Mesenchymal stem cell (in vitro differentiated cells and primary cell): ENCODE results near the gene DPEP2NB.

Experiments used
- DNase-seq: peaks from one replicate; pipeline ENCODE4 v3.0.0-alpha.2; 2013
- H2AFZ ChIP-seq: one replicate; pipeline ENCODE4 v1.6.1; 2013; ENCODE audit warnings: low read depth, mild to moderate bottlenecking, control low read depth, inconsistent platforms, low read length, moderate library complexity
- H2AK5ac ChIP-seq: 2 replicates; pipeline ENCODE4 v1.6.1; 2013; ENCODE audit warnings: low read length, moderate library complexity, mild to moderate bottlenecking, inconsistent platforms; ENCODE audit not compliant: severe bottlenecking
- H2BK120ac ChIP-seq: one replicate; pipeline ENCODE4 v1.6.1; 2013; ENCODE audit warnings: low read depth, mild to moderate bottlenecking, inconsistent platforms, low read length, moderate library complexity
- H2BK12ac ChIP-seq, 2 experiments: one replicate each; pipeline ENCODE4 v1.6.1; 2013; ENCODE audit warnings: inconsistent platforms in 2 of 2, low read length in 2 of 2, mild to moderate bottlenecking in 2 of 2, moderate library complexity in 2 of 2, control low read depth in 1 of 2
- H2BK15ac ChIP-seq: one replicate; pipeline ENCODE4 v1.6.1; 2013; ENCODE audit warnings: mild to moderate bottlenecking, low read depth, inconsistent platforms; ENCODE audit not compliant: poor library complexity, severe bottlenecking
- H2BK5ac ChIP-seq: 2 replicates; pipeline ENCODE4 v1.6.1; 2013; ENCODE audit warnings: low read depth, mild to moderate bottlenecking, low read length, control low read depth, inconsistent platforms; ENCODE audit not compliant: poor library complexity, severe bottlenecking
- H3K14ac ChIP-seq, 2 experiments: one replicate each; pipeline ENCODE4 v1.6.1; 2013; ENCODE audit warnings: inconsistent platforms in 2 of 2, low read length in 2 of 2, control low read depth in 1 of 2, mild to moderate bottlenecking in 1 of 2, moderate library complexity in 1 of 2
- H3K18ac ChIP-seq, 2 experiments: one replicate each; pipeline ENCODE4 v1.6.1; 2013; ENCODE audit warnings: inconsistent platforms in 2 of 2, low read length in 2 of 2, control low read depth in 1 of 2, low read depth in 1 of 2, mild to moderate bottlenecking in 1 of 2
- H3K23ac ChIP-seq, 2 experiments: one replicate each; pipeline ENCODE4 v1.6.1; 2013; ENCODE audit warnings: inconsistent platforms in 2 of 2, low read length in 2 of 2, mild to moderate bottlenecking in 2 of 2, moderate library complexity in 2 of 2, control low read depth in 1 of 2
- H3K27ac ChIP-seq: 2 replicates; pipeline ENCODE4 v1.5.1; 2013; ENCODE audit warnings: mild to moderate bottlenecking, moderate library complexity, low read length, control low read depth, inconsistent platforms; ENCODE audit not compliant: poor library complexity, severe bottlenecking
- H3K27me3 ChIP-seq, 2 experiments: 2 replicates each; pipeline versions ENCODE4 v1.6.1 to v1.7.0; 2013; ENCODE audit warnings: low read length in 2 of 2, mild to moderate bottlenecking in 2 of 2, moderate library complexity in 2 of 2, control low read depth in 1 of 2, inconsistent platforms in 1 of 2; ENCODE audit not compliant: control insufficient read depth in 1 of 2, insufficient read depth in 1 of 2
- H3K36me3 ChIP-seq, 2 experiments: 2 replicates each; pipeline versions ENCODE4 v1.6.1 to v1.7.0; 2013; ENCODE audit warnings: low read length in 2 of 2, control low read depth in 1 of 2, inconsistent platforms in 1 of 2, low read depth in 1 of 2, mild to moderate bottlenecking in 1 of 2; ENCODE audit not compliant: insufficient read depth in 2 of 2, control insufficient read depth in 1 of 2
- H3K4ac ChIP-seq, 2 experiments: one replicate each; pipeline ENCODE4 v1.6.1; 2013; ENCODE audit warnings: inconsistent platforms in 2 of 2, low read length in 2 of 2, mild to moderate bottlenecking in 2 of 2, moderate library complexity in 2 of 2, control low read depth in 1 of 2, low read depth in 1 of 2
- H3K4me1 ChIP-seq: 2 replicates; pipeline ENCODE4 v1.6.1; 2013; ENCODE audit warnings: low read depth, low read length, control low read depth; ENCODE audit not compliant: control insufficient read depth, insufficient read depth
- H3K4me2 ChIP-seq: 2 replicates; pipeline ENCODE4 v1.6.1; 2013; ENCODE audit warnings: low read length, mild to moderate bottlenecking, inconsistent platforms; ENCODE audit not compliant: poor library complexity, severe bottlenecking
- H3K4me3 ChIP-seq, 2 experiments: 2 replicates each; pipeline versions ENCODE4 v1.5.1 to v1.7.0; 2013; ENCODE audit warnings: low read length in 2 of 2, mild to moderate bottlenecking in 2 of 2, control low read depth in 1 of 2, low read depth in 1 of 2; ENCODE audit not compliant: insufficient read depth in 1 of 2
- H3K79me1 ChIP-seq: replicated peaks from 2 replicates; pipeline ENCODE4 v1.6.1; 2013; ENCODE audit warnings: mild to moderate bottlenecking, control low read depth, low read length, inconsistent platforms; ENCODE audit not compliant: poor library complexity, severe bottlenecking
- H3K9ac ChIP-seq: 2 replicates; pipeline ENCODE4 v1.7.0; 2013; ENCODE audit warnings: mild to moderate bottlenecking, low read length, moderate library complexity
- H3K9me3 ChIP-seq: 2 replicates; pipeline ENCODE4 v1.7.0; 2013; ENCODE audit warnings: mild to moderate bottlenecking, low read length; ENCODE audit not compliant: control insufficient read depth
- H4K8ac ChIP-seq: one replicate; pipeline ENCODE4 v1.6.1; 2013; ENCODE audit warnings: inconsistent platforms, mild to moderate bottlenecking, low read length, moderate library complexity
- H4K91ac ChIP-seq: one replicate; pipeline ENCODE4 v1.6.1; 2013; ENCODE audit warnings: mild to moderate bottlenecking, low read length, inconsistent platforms
- WGBS: methylation state at CpG from one replicate; pipeline ENCODE4 v1.1.7; 2013; ENCODE audit warnings: mixed read lengths; 5-methylcytosine and 5-hydroxymethylcytosine counted together

The DPEP2NB gene

DNA sequence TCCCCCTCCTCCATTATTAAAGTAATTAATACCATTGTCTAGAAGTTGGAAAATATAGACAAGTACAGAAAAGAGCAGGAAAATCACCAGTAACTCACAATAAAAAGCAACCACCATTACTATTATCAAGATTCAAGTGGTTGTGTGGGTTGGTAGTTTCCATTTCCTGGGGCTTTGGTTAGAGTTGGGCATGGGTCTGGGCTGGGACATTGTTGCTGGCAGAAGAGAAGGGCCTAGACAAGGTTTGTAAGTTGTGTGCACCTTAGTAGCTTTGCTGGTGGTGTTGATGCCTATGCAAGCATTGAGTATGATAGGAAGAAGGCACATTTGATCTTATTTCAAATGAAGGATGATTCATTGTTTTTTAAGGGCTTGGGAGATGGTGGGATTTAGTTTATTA is 44.1 kb upstream of the DPEP2NB start:
- Histone ChIP-seq H2BK12ac (no peak overlapping the region), H2AFZ (no peak overlapping the region), H3K27ac (no peak overlapping the region), H2BK15ac (no peak overlapping the region), H3K18ac (no peak overlapping the region), H4K8ac (no peak overlapping the region), H2BK5ac (no peak overlapping the region), H3K9me3 (no peaks in the 10 kb centered on the region), H2AK5ac (no peak overlapping the region), H3K9ac (no peak overlapping the region), H3K23ac (no peak overlapping the region), H3K27me3 (no peaks in the 10 kb centered on the region), H4K91ac (no peak overlapping the region), H3K4me3 (no peak overlapping the region), H3K14ac (no peak overlapping the region), H3K36me3 (peaks cover 18 to 45% of the 10 kb centered on the region in 2 experiments), H3K4me1 (peaks cover 4% of the 10 kb centered on the region), H3K4ac (no peak overlapping the region), H3K79me1 (no peaks in the 10 kb centered on the region), H3K4me2 (no peak overlapping the region), H2BK120ac (no peak overlapping the region)
- DNase-seq = no peak

DNA sequence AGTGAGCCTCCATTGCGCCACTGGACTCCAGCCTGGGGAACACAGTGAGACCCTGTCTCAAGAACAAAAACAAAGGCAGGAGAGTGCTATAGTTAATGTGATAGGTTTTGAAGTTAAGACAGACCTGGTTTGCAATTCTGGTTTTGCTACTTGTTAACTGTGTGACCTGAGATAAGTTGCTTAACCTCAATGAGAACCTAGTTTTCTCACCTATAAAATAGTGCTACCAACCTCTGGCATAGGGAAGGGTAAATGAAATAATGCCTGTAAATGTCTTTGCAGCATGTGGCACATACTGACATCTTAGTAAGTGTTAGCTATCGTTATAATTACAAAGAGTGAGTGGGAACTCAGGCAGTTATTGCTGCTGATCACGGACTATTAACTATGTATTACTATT is 39.7 kb upstream of the DPEP2NB start:
- H3K18ac ChIP-seq = no peak overlapping the region
- WGBS = 100% methylated on average over 3 of the region's 3 CpGs
- H3K23ac ChIP-seq = no peak overlapping the region

DNA sequence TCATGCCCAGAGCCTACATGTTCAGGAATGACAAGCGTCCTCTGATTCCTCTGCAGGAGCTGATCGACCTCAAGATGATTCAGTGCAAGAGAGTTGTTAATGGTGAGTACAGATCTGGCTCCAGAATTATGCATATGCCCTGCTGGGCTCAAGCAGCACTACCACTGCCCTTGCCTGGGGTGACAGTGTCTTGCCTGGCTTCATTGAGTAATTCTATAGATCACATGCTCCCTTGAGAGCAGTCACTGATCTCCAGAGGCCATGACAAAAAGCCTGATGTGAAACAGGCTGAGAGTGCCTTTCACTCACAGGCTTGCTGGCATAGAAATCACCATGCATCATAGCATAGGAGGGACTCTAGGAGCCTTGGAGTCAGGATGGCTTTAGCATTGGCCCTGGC is 33.7 kb upstream of the DPEP2NB start:
- WGBS = 98% methylated on average over 2 of the region's 2 CpGs
- Histone ChIP-seq H3K18ac (no peak overlapping the region), H3K4ac (no peak overlapping the region), H2BK12ac (no peak overlapping the region), H2BK15ac (no peak overlapping the region), H2AFZ (no peak overlapping the region), H2AK5ac (no peak overlapping the region), H2BK120ac (no peak overlapping the region), H3K9me3 (no peaks in the 10 kb centered on the region), H3K79me1 (peaks cover 11% of the 10 kb centered on the region), H3K4me1 (no peaks in the 10 kb centered on the region), H4K8ac (no peak overlapping the region), H3K36me3 (peaks cover 21 to 37% of the 10 kb centered on the region in 2 experiments), H3K9ac (no peak overlapping the region), H3K4me2 (no peak overlapping the region), H3K23ac (no peak overlapping the region), H3K27ac (no peak overlapping the region), H3K14ac (no peak overlapping the region), H3K4me3 (no peak overlapping the region), H4K91ac (no peak overlapping the region), H2BK5ac (no peak overlapping the region), H3K27me3 (no peaks in the 10 kb centered on the region)
- no peak for DNase-seq

More for the DNA sequence above, 39.7 kb upstream of the DPEP2NB start:
- Histone ChIP-seq H3K79me1 (no peaks in the 10 kb centered on the region), H4K91ac (no peak overlapping the region), H3K4ac (no peak overlapping the region), H3K4me1 (no peaks in the 10 kb centered on the region), H4K8ac (no peak overlapping the region), H3K27ac (no peak overlapping the region), H3K36me3 (peaks cover 22 to 49% of the 10 kb centered on the region in 2 experiments), H3K14ac (no peak overlapping the region), H3K4me2 (no peak overlapping the region), H3K9me3 (no peaks in the 10 kb centered on the region), H2BK5ac (no peak overlapping the region), H3K4me3 (no peak overlapping the region), H2BK12ac (no peak overlapping the region), H2AK5ac (no peak overlapping the region), H2AFZ (no peak overlapping the region), H2BK15ac (no peak overlapping the region), H3K9ac (no peak overlapping the region), H2BK120ac (no peak overlapping the region), H3K27me3 (no peaks in the 10 kb centered on the region)
- DNase-seq = no peak

DNA sequence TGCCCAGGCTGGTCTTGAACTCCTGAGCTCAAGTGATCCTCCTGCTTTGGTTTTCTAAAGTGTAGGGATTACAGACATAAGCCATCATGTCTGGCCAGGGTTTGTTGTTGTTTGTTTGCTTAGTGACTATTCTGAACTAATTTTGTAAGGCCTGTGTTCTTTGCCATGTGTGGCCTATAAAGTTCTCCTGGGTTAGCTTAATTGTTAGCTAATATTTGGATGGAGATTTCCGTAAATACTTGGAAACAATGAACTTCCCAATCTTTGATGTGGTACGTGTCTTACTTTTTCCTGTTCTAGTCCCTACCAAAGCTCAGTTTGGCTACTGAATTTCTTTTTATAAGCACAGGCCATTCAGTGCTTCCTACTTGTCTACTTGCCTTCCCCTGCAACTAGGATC is 32.3 kb upstream of the DPEP2NB start:
- Histone ChIP-seq H2BK5ac (no peak overlapping the region), H3K79me1 (peaks cover 13% of the 10 kb centered on the region), H3K36me3 (peaks cover 15 to 23% of the 10 kb centered on the region in 2 experiments), H3K27me3 (no peaks in the 10 kb centered on the region), H2BK120ac (no peak overlapping the region), H3K14ac (no peak overlapping the region), H3K9ac (no peak overlapping the region), H2AFZ (no peak overlapping the region), H4K8ac (no peak overlapping the region), H3K27ac (no peak overlapping the region), H3K4ac (no peak overlapping the region), H3K9me3 (no peaks in the 10 kb centered on the region), H3K18ac (no peak overlapping the region), H3K4me2 (no peak overlapping the region), H3K4me3 (no peak overlapping the region), H2AK5ac (no peak overlapping the region), H4K91ac (no peak overlapping the region), H2BK15ac (no peak overlapping the region), H3K23ac (no peak overlapping the region), H2BK12ac (no peak overlapping the region), H3K4me1 (no peaks in the 10 kb centered on the region)
- DNase-seq = no peak
- WGBS = 98% methylated on average over 2 of the region's 2 CpGs
